ENCODE measurements around the gene CLCA1.

Gene CLCA1

GRCh38 chr1:86523670-86524354, 55.1 kb downstream of the CLCA1 start:
- no peak for DNase-seq (ENCODE audit: low spot score in 2 of 2)
- in situ Hi-C loops (cut with MboI; ENCODE audit: low sequenced_read_pairs): no loop called here
- no peaks in the 10 kb centered on the region for H3K36me3 ChIP-seq (replicated peaks)
- no peak overlapping the region for H3K4me3 ChIP-seq
- H3K27me3 ChIP-seq (ENCODE audit: low read depth): no peaks in the 10 kb centered on the region
- no peaks in the 10 kb centered on the region for H3K9me3 ChIP-seq
- no peaks in the 10 kb centered on the region for H3K4me1 ChIP-seq

GRCh38 chr1:86527306-86527705, 58.6 kb downstream of the CLCA1 start:
- Histone ChIP-seq H3K4me3 (no peak overlapping the region), H3K4me1 (peaks cover 3% of the 10 kb centered on the region; the same call in 1 of the 2 replicates), H3K36me3 (replicated peaks) (no peaks in the 10 kb centered on the region), H3K9me3 (no peaks in the 10 kb centered on the region), H3K27me3 (ENCODE audit: low read depth) (no peaks in the 10 kb centered on the region)
- DNase-seq (ENCODE audit: low spot score in 2 of 2): no peak
- in situ Hi-C loops (cut with MboI; ENCODE audit: low sequenced_read_pairs): no loop called here

- Histone ChIP-seq H3K36me3 (replicated peaks) (no peaks in the 10 kb centered on the region), H3K4me1 (peaks cover 3% of the 10 kb centered on the region; the same call in 1 of the 2 replicates), H3K27me3 (ENCODE audit: low read depth) (no peaks in the 10 kb centered on the region), H3K9me3 (no peaks in the 10 kb centered on the region), H3K4me3 (no peak overlapping the region)
- in situ Hi-C loops (cut with MboI; ENCODE audit: low sequenced_read_pairs): no loop called here
- peak; percentile 59 to 81 for DNase-seq (ENCODE audit: low spot score in 2 of 2)
These were observed 61.6 kb downstream of the CLCA1 start for GRCh38 chr1:86530211-86530845.

- H3K4me3 ChIP-seq: no peak overlapping the region
- in situ Hi-C loops (cut with MboI; ENCODE audit: low sequenced_read_pairs): no loop called here
- H3K9me3 ChIP-seq: no peaks in the 10 kb centered on the region
- no peak for DNase-seq (ENCODE audit: low spot score in 2 of 2)
- no peaks in the 10 kb centered on the region for H3K36me3 ChIP-seq (replicated peaks)
- no peaks in the 10 kb centered on the region for H3K27me3 ChIP-seq (ENCODE audit: low read depth)
- no peaks in the 10 kb centered on the region; the same call in 1 of the 2 replicates for H3K4me1 ChIP-seq
These were observed 69.4 kb downstream of the CLCA1 start for GRCh38 chr1:86537928-86538695.

- H3K9me3 ChIP-seq: no peaks in the 10 kb centered on the region
- DNase-seq (ENCODE audit: low spot score in 2 of 2): no peak
- in situ Hi-C loops (cut with MboI; ENCODE audit: low sequenced_read_pairs): no loop called here
- no peak overlapping the region for H3K4me3 ChIP-seq
- peaks cover 4% of the 10 kb centered on the region; the same call in 1 of the 2 replicates for H3K4me1 ChIP-seq
- H3K27me3 ChIP-seq (ENCODE audit: low read depth): no peaks in the 10 kb centered on the region
- H3K36me3 ChIP-seq (replicated peaks): no peaks in the 10 kb centered on the region
These were observed 70.0 kb downstream of the CLCA1 start for GRCh38 chr1:86538775-86539174.

GRCh38 chr1:86541859-86542258, 73.1 kb downstream of the CLCA1 start:
- no peak overlapping the region for H3K4me3 ChIP-seq
- no peaks in the 10 kb centered on the region for H3K9me3 ChIP-seq
- H3K4me1 ChIP-seq: peaks cover 7% of the 10 kb centered on the region
- no peaks in the 10 kb centered on the region for H3K36me3 ChIP-seq (replicated peaks)
- in situ Hi-C loops (cut with MboI; ENCODE audit: low sequenced_read_pairs): no loop called here
- H3K27me3 ChIP-seq (ENCODE audit: low read depth): no peaks in the 10 kb centered on the region
- no peak for DNase-seq (ENCODE audit: low spot score in 2 of 2)

- Histone ChIP-seq H3K9me3 (no peaks in the 10 kb centered on the region), H3K27me3 (ENCODE audit: low read depth) (no peaks in the 10 kb centered on the region), H3K36me3 (replicated peaks) (no peaks in the 10 kb centered on the region), H3K4me1 (peaks cover 13% of the 10 kb centered on the region), H3K4me3 (no peak overlapping the region)
- in situ Hi-C loops (cut with MboI; ENCODE audit: low sequenced_read_pairs): no loop called here
- DNase-seq (ENCODE audit: low spot score in 2 of 2): no peak
These were observed 73.9 kb downstream of the CLCA1 start for GRCh38 chr1:86542631-86543030.

GRCh38 chr1:86546787-86547221, 78.1 kb downstream of the CLCA1 start, which contains the start of gene CLCA4:
Gene CLCA4, plus strand, starts transcription at chr1:86547078. Its CDS starts 42 bp downstream, at chr1:86547120.
- DNase-seq (ENCODE audit: low spot score in 2 of 2): peak in 1 of 2 experiments; percentile 48
- peaks cover 17% of the 10 kb centered on the region for H3K4me1 ChIP-seq
- in situ Hi-C loops (cut with MboI; ENCODE audit: low sequenced_read_pairs): no loop called here
- H3K9me3 ChIP-seq: no peaks in the 10 kb centered on the region
- H3K4me3 ChIP-seq: no peak within 1 kb of the TSS
- H3K36me3 ChIP-seq (replicated peaks): no peaks in the 10 kb centered on the region
- no peaks in the 10 kb centered on the region for H3K27me3 ChIP-seq (ENCODE audit: low read depth)

GRCh38 chr1:86548839-86549238, 80.1 kb downstream of the CLCA1 start:
- no peak for DNase-seq (ENCODE audit: low spot score in 2 of 2)
- Histone ChIP-seq H3K4me1 (peaks cover 12% of the 10 kb centered on the region), H3K4me3 (no peak overlapping the region), H3K36me3 (replicated peaks) (no peaks in the 10 kb centered on the region), H3K27me3 (ENCODE audit: low read depth) (no peaks in the 10 kb centered on the region), H3K9me3 (no peaks in the 10 kb centered on the region)
- in situ Hi-C loops (cut with MboI; ENCODE audit: low sequenced_read_pairs): no loop called here
